GM12892 (cell line): ENCODE results near the gene GBF1.

ENCODE experiments used
- POLR2A ChIP-seq: IDR thresholded peaks from 2 replicates; pipeline ENCODE4 v1.6.1; 2011; ENCODE audit warnings: low read depth, low read length, control low read depth
- POLR2AphosphoS5 ChIP-seq: IDR thresholded peaks from 2 replicates; pipeline ENCODE4 v1.6.1; 2011; ENCODE audit warnings: low read depth, low read length, control low read depth

- TF ChIP-seq POLR2A (no peak), POLR2AphosphoS5 (no peak)
These were observed 21.3 kb downstream of the GBF1 start for GRCh38 chr10:102266670-102267069.
